Stimulated activated CD8-positive, alpha-beta memory T cell treated with anti-CD3 and anti-CD28 coated beads, Interleukin-15, amount 100 ng/mL, for 24 hours (primary cell): Measurements from ENCODE around the gene RNF26.
A peak's percentile ranks its signal among the peaks of the same experiment; 100 is the strongest.

ENCODE experiments used
- DNase-seq: peaks from one replicate; pipeline ENCODE4 v3.0.0-alpha.2; 2020; ENCODE audit warnings: low read depth

RNF26 gene

GRCh38 chr11:119334174-119334930, at the start of gene RNF26:
RNF26 (plus strand) TSS chr11:119334527; CDS start chr11:119335123, 596 bp downstream.
- peak; percentile 71 for DNase-seq

DNA sequence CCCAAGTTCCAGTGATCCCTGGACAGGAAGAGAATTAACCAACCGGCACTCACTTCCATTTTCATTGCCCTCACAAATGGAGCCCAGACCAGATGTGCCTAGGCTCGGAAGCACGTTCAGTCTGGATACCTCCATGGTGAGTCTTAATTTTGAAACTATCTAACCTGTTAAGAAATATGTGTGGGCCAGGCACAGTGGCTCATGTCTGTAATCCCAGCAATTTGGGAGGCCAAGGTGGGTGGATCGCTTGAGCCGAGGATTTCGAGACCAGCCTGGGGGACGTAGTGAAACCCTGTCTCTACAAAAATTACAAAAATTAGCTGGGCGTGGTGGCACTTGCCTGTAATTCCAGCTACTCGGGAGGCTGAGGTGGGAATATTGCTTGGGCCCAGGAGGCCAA, 48.9 kb upstream of the RNF26 start:
- DNase-seq: no peak

DNA sequence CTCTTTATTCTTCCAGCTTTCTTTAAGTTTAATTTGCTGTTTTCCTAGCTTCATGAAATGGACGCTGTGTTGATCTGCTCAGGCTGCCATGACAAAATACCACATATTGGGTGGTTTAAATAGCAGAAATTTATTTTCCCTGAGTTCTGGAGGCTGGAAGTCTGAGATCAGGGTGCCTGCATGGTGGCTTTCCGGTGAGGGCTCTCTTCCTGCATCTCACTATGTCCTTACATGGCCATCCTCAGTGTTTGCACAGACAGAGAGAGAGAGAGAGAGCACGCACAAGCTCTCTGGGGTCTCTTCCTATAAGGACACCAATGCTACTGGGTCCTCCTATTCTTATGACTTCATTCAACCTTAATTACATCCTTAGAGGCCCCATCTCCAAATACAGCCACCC, 46.1 kb upstream of the RNF26 start:
- DNase-seq: no peak

- DNase-seq: no peak
Observed at GRCh38 chr11:119290894-119291497, 43.3 kb upstream of the RNF26 start.

GRCh38 chr11:119293461-119293860, 40.9 kb upstream of the RNF26 start:
- no peak for DNase-seq

- no peak for DNase-seq
Observed at GRCh38 chr11:119295178-119295577, 39.1 kb upstream of the RNF26 start.

- DNase-seq: no peak
Observed at GRCh38 chr11:119297938-119298337, 36.4 kb upstream of the RNF26 start.

- DNase-seq: no peak
Observed at GRCh38 chr11:119298726-119299125, 35.6 kb upstream of the RNF26 start.

DNA sequence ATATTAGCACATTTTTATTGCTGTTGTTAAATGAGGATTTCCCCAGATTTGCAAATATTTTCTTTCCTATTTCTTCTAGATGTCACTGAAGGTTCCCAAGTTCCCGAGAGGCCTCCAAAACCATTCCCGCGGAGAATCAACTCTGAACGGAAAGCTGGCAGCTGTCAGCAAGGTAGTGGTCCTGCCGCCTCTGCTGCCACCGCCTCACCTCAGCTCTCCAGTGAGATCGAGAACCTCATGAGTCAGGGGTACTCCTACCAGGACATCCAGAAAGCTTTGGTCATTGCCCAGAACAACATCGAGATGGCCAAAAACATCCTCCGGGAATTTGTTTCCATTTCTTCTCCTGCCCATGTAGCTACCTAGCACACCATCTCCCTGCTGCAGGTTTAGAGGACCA, 34.9 kb upstream of the RNF26 start:
- no peak for DNase-seq

DNA sequence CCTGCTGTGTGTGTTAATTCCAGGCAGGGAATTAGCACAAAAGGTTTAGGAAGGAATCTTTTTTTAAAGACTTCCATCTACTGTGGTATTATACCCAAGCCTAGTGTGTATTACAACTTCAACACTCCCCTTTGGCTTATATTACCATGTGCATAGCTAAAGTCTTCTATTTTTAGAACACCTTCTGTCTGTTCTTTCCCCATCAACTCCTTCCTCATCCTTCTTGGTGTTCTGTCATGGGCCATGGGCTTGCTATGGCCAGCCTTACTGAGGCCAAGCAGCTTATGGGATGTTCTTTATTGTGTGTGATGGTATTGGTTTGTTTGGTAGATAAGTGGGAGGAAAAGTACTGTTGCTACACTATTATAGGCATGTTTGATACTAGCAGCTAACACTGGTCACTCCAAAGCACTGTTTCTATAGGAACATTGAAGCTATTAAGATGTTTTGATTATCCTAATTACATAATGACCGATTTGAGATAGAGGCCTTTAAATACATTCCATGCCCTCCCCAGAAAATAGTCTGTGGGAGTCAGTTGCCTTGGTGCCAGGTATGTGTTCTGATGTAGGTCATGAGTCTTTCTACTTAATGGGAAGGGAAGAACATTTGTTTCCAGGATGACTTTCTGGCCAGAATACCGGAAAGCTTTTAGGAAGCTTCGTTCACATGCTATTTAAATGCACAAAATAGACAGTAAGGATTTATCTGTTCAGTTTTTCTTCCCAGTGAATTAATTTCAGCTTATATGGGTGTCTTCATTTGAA, 33.9 kb upstream of the RNF26 start:
- no peak for DNase-seq

DNA sequence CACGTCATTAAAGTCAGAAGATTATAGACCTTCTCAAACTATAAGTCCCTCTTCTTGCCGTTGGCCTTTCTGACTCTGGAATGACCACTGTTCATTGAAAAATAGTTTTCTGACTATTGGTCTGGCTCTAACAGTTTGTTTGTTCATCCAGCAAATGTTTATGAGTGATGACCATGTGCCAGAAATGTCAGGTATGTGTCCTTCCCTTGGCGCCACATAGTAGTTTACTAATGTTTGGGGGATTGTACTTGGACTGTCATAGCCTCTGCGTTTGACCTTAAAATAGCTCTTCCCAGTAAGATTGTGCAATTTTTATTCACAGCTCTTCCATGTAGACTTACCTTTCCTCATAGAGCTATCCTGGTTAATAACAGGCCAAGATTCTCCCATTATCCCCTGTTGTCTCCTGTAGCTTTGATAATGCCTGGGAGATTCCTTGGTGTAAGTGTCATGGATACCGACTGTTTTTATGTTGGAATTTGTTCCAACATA, 31.1 kb upstream of the RNF26 start:
- no peak for DNase-seq

DNA sequence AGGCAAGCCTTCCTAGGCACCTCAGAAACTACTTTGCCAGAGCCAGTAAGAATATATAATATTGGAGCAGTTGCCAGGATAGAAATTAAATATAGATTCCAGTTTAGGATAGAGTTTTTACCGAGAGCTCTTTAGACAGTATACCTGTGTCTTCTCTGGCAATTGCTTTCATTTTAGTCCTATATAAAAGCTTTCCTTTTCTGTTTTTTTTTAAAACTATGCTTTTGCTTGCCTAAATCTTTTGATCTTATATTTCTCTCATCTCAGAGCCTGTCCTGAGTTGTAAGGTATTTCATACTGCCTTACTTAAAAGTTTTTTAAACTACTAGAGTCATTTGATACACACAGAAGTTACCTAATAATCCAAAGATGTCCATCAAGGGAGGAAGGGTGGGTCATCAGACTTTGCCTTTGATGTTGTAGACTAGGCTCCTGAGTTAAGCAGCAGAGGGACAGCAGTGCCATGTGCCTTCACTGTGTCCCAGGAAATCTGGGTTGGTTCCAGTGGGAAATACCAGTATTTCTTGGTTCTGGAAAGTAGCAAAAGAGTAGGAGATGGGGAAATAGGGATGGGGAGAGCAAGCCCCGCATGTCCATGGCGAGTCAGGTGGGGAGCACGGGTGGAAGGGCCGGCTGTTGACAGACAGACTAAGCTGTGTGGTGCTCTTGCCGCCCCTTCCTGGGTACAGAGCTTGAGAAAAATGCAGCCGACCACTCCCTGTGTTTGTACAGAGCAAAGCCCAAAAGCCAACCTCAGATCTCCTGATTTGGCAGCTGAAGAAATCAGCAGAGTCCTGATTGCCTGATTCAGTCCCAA, 28.6 kb upstream of the RNF26 start:
- no peak for DNase-seq

GRCh38 chr11:119306373-119306890, 27.9 kb upstream of the RNF26 start:
- no peak for DNase-seq

GRCh38 chr11:119307219-119307618, 27.1 kb upstream of the RNF26 start:
- DNase-seq: no peak

DNA sequence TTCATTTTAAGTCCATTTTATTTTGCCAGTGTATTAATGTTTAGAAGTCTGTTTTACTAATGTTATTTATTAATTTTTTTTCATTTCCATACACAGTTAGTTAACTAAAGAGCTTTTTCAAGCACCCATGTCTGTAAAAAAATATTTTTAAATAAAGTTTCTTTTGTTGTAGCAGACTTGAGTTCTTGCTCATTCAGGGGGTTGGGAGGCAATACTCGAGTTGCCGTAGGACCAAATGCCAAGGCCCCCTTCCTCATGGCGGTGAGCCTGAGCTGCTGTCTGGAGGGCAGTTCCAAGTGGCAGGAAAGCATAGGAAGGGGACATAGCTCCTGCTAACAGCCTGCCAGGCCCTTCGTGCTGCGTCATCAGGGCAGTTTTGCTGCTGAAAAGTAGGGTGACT, 26.4 kb upstream of the RNF26 start:
- no peak for DNase-seq

- DNase-seq: no peak
Observed at GRCh38 chr11:119309411-119309810, 24.9 kb upstream of the RNF26 start.

DNA sequence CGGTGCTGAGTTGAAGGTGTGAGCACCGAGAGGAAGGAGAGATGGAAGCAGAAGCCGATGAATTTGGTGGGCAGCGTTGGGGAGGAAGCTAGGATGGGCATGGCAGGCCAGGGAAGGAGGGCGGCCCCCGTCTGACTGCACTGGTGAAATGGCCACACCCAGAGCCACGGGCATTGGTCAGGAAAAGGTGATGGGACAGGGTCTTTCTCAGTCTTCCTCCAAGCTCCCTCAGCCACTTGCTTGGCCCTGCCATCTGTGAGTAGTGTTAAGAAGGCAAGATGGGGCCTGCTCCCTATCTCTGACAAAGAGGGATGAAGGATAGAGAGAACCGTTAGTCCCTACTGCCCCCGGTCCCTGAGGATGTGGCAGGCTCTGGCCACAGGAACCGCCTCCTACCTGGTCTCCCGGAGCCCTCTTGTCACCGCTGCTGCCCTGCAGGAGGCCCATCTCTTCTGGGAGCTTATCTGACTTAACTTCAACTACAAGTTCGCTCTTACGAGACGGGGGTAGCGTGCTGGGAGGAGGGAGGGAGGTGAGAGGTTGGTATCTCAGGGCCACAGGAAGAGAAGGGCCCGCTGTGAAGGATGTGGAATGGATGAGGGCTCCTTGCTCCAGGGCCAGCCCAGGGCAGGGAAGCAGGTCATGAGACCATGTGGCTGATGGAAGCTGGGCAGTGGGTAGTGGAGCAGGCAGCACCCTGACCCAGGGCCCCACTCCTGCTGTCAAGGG, 24.2 kb upstream of the RNF26 start:
- DNase-seq: no peak

DNA sequence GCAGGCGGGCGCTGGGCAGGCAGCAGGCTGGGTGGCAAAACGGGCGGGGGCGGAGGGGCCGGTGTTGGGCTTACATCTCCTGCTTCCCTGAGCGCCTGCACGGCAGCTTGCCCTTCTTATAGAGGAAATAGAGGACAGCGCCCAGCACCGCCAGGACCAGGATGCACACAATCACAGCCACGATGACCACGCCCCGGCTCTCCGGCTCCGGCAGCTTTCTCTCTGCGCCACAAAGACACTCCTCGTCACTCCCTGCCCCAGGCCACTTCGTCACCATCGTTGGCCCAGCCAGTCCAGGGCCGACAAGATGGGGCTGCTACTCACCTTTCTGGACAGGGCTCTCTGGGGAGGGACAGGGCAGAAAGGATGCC, 23.7 kb upstream of the RNF26 start:
- no peak for DNase-seq

GRCh38 chr11:119314726-119315125, 19.6 kb upstream of the RNF26 start:
- no peak for DNase-seq

- no peak for DNase-seq
Observed at GRCh38 chr11:119315131-119316015, 19.0 kb upstream of the RNF26 start.
